Adrenal gland (tissue), 12 donors: ENCODE results near the gene KAT8. TPM values are rescaled to one million over a fixed set of nuclear protein-coding genes. Genes with fewer than 3 reads are reported as not detected.
A peak's percentile ranks its signal among the peaks of the same experiment; 100 is the strongest.

ENCODE experiments used
- DNase-seq, 7 donors: peaks; one replicate each; pipeline ENCODE4 v3.0.0-alpha.2; 2019 to 2020
- H3K27ac ChIP-seq, 5 donors: fragments of 200-600 bp; sonication (generic) in 4 of 5; 1 replicate in 3 of 5; 2 replicates in 2 of 5; pipeline versions ENCODE4 v1.5.1 to v1.8.0; 2016 to 2020; ENCODE audit warnings: mild to moderate bottlenecking in 1 of 5
- H3K27me3 ChIP-seq: fragments of 200-600 bp; 2 replicates; pipeline ENCODE4 v1.8.0; 2021
- H3K36me3 ChIP-seq, 2 donors: fragments of 200-600 bp; replicated peaks in 1 of 2; 1 replicate in 1 of 2; 2 replicates in 1 of 2; pipeline versions ENCODE4 v1.5.1 to v1.8.0; 2018 to 2022
- H3K4me1 ChIP-seq, 2 donors: fragments of 200-600 bp; replicated peaks in 1 of 2; 1 replicate in 1 of 2; 2 replicates in 1 of 2; pipeline versions ENCODE4 v1.5.1 to v1.8.0; 2018 to 2021
- H3K4me3 ChIP-seq, 4 donors: fragments of 200-600 bp; sonication (generic) in 3 of 4; one replicate each; pipeline ENCODE4 v1.5.1; 2016 to 2018
- H3K9me3 ChIP-seq, 3 donors: fragments of 200-600 bp; sonication (generic) in 1 of 3; replicated peaks in 1 of 3; 1 replicate in 2 of 3; 2 replicates in 1 of 3; pipeline versions ENCODE4 v1.5.1 to v1.8.0; 2016 to 2021
- POLR2A ChIP-seq, 2 donors: fragments of 450-650 bp; IDR thresholded peaks; one replicate each; pipeline ENCODE4 v1.6.1; 2017; ENCODE audit warnings: antibody characterized with exemption in 2 of 2, mild to moderate bottlenecking in 2 of 2, moderate library complexity in 1 of 2
- WGBS, 4 donors: extraction: QIAGEN DNeasy Blood & Tissue Kit in 2 of 4; methylation state at CpG; one replicate each; pipeline versions ENCODE4 v1.1.5 to v1.1.7; 2013 to 2017; 5-methylcytosine and 5-hydroxymethylcytosine counted together
- intact Hi-C, 2 donors: fragments of 100-400 bp; cut with DNase I; formaldehyde crosslinking; loops; one replicate each; pipeline versions ENCODE4 v1.14.1 to v1.15.0; 2022 to 2023
- polyA plus RNA-seq, 3 donors: library from polyadenylated mRNA; stranded (reverse); fragments of 200-250 nt in 2 of 3; fragments of 350-450 nt in 1 of 3; fragmentation: Illumina TruSeq in 1 of 3; extraction: RNeasy Lipid Tissue Mini Kit (QIAGEN cat#74804) in 1 of 3; gene quantifications; one replicate each; pipeline ENCODE4 v1.2.3, GENCODE V29; 2013 to 2014
- total RNA-seq, 9 donors: library from RNA; depleted of rRNA in 4 of 9; stranded (reverse); fragments of >200 nt in 4 of 9; fragments of 120-200 nt in 1 of 9; fragmentation: NEBNext Ultra II Directional in 1 of 9; extraction: Animal tissue kit (Norgen Biotek cat#: 25700) in 1 of 9; gene quantifications; one replicate each; pipeline versions ENCODE4 v1.1.0 to v1.2.4, GENCODE V29; 2013 to 2023
- TF ChIP-seq, protein P1 (sequence below), 6 experiments: fragments of 450-650 bp in 4 of 6; fragments of 200-600 bp in 2 of 6; sonication (generic) in 1 of 6; IDR thresholded peaks; 1 replicate in 5 of 6; 2 replicates in 1 of 6; pipeline versions ENCODE4 v1.5.1 to v1.8.0; 2016 to 2021; ENCODE audit warnings: antibody characterized with exemption in 6 of 6, mild to moderate bottlenecking in 2 of 6, moderate library complexity in 1 of 6
- donor health status: healthy with polysubstance abuse.
- donor health status: Bipolar disorder and iron deficiency.
- donor health status: DM: yes; HTN: yes; CAD: no.
- donor health status: DM: no; HTN: no; CAD: no.
- donor health status: DM: no; HTN: no; CAD: no.
- donor health status: DM: yes; HTN: yes; CAD: no.

Gene KAT8
- total and polyA plus RNA-seq, 12 donors: 45.0 to 148 (median 86.9) TPM

DNA sequence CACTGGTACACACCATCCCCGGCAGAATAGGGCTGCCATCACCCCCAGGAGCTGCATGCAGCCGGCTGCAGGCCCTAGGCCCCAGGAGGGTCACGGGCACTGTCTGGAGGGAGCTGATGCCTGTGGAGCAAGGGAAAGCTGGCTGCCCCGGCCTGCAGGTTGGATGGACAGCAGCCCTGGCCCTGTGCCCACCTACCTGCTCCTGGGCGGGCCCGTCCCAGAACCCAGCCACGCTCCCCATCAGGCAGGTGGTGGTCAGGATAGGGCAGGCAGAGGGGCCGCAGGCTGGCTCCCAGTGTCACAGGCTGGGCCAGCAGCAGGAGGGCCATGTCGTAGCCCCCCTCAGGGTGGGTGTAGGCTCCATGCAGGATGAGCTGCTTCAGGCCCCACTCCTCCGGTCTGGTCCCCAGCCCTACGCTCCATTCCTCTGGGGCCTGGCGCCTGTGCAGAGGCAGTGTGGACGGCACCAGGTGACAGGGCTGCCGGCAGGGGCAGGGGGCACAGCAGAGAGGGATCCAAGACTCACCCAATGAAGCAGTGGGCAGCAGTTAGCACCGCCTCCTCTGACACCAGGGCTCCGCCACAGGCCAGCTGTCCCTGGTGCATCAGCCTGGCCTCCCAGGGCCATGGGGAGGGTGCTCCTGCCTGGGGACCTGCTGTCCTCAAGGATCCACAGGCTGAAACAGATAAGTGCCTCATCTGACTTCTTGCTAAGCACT is 32.7 kb upstream of the KAT8 start:
- intact Hi-C loops: loop anchor here in 1 of 2 donors (10.0 kb wide), 1 partner anchor 60 kb away; no protein-coding TSS in a partner anchor
- Histone ChIP-seq H3K36me3 (peaks cover 0 to 17% of the 10 kb centered on the region in 2 donors), H3K27ac (peak overlapping the region in 2 of 5 donors; percentile 8 to 45), H3K9me3 (no peaks in the 10 kb centered on the region), H3K4me1 (no peaks in the 10 kb centered on the region), H3K4me3 (no peak overlapping the region), H3K27me3 (no peaks in the 10 kb centered on the region)
- 77 to 90% (median 86%) methylated on average over 2 to 16 of the region's 16 CpGs for WGBS, 4 donors
- TF ChIP-seq POLR2A (IDR thresholded peaks at IDR 0.05): no peak
- TF ChIP-seq, protein P1, sequence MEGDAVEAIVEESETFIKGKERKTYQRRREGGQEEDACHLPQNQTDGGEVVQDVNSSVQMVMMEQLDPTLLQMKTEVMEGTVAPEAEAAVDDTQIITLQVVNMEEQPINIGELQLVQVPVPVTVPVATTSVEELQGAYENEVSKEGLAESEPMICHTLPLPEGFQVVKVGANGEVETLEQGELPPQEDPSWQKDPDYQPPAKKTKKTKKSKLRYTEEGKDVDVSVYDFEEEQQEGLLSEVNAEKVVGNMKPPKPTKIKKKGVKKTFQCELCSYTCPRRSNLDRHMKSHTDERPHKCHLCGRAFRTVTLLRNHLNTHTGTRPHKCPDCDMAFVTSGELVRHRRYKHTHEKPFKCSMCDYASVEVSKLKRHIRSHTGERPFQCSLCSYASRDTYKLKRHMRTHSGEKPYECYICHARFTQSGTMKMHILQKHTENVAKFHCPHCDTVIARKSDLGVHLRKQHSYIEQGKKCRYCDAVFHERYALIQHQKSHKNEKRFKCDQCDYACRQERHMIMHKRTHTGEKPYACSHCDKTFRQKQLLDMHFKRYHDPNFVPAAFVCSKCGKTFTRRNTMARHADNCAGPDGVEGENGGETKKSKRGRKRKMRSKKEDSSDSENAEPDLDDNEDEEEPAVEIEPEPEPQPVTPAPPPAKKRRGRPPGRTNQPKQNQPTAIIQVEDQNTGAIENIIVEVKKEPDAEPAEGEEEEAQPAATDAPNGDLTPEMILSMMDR (IDR thresholded peaks at IDR 0.05): no peak
- DNase-seq: peak in 5 of 7 donors; percentile 29 to 72 (median 44)

DNA sequence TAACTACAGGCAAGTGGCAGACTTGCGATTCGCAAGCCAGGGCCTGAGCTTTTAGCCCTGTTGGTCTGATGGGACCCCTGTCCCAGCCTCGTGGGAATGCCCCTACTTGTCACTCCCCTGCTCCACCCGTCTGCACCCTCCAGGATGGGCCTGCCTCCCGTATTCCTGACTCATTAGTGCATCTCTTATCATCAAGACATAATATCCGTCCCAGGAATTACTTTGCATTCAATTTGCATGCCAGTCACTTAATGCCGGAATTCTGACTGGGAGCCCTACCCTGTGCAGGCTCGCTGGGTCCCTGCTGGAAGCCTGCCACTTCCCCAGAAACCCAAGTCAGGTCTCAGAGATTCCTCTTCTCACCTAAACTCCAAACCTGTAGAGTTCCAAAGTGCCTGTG is 32.1 kb upstream of the KAT8 start:
- Histone ChIP-seq H3K36me3 (peaks cover 0 to 14% of the 10 kb centered on the region in 2 donors), H3K4me1 (no peaks in the 10 kb centered on the region), H3K27ac (peak overlapping the region in 2 of 5 donors; percentile 8 to 45), H3K9me3 (no peaks in the 10 kb centered on the region), H3K4me3 (no peak overlapping the region), H3K27me3 (no peaks in the 10 kb centered on the region)
- intact Hi-C loops: loop anchor here in 1 of 2 donors (10.0 kb wide), 1 partner anchor 59 kb away; no protein-coding TSS in a partner anchor
- no peak for DNase-seq
- TF ChIP-seq, protein P1 (IDR thresholded peaks at IDR 0.05): no peak
- no peak for TF ChIP-seq POLR2A (IDR thresholded peaks at IDR 0.05)
- WGBS, 4 donors: 59 to 64% (median 62%) methylated on average over 6 to 8 of the region's 8 CpGs

DNA sequence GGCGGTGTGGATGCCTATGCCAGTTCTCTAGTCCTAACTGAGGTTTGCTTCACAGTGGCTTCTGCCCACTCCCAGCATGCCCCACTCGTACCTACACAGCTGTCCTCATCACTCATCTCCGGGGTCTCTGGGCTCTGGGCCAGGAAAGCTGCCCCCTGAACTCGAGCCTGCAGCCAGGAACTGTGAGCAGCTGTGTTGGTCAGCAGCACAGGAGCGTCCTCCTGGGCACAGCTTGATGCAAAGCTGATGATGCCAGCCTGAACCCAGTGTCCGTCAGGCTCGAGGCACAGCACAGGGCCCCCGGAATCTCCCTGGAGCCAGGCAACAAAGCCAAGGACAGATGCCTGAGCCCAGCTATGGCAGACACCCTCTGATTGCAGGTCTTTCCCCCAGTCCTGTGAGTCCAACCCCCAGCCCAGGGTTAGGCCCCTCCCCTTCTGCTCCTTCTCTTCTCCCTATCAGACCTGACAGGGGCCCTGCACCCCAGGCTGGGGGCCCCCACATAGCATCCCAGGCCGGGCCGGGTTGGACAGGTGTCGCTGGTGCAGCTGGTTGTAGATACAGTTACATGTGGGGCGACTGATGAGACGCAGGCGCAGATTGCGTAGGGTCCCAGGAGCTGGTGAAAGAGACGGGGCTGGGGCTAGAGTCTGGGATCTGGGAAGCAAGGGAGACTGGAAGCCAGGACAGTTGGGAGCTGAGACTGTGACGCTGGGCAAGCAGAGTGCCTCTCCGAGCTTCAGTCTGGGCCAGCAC is 31.4 kb upstream of the KAT8 start:
- H3K27ac ChIP-seq: no peak overlapping the region
- intact Hi-C loops: loop anchor here in 1 of 2 donors (10.0 kb wide), 1 partner anchor 59 kb away; no protein-coding TSS in a partner anchor
- no peak overlapping the region for H3K4me3 ChIP-seq
- TF ChIP-seq, protein P1 (IDR thresholded peaks at IDR 0.05): no peak
- no peak for TF ChIP-seq POLR2A (IDR thresholded peaks at IDR 0.05)
- H3K27me3 ChIP-seq: no peaks in the 10 kb centered on the region
- no peaks in the 10 kb centered on the region for H3K9me3 ChIP-seq
- no peak for DNase-seq
- 70 to 94% (median 76%) methylated on average over 8 to 18 of the region's 18 CpGs for WGBS, 4 donors
- H3K4me1 ChIP-seq: no peaks in the 10 kb centered on the region
- peaks cover 0 to 14% of the 10 kb centered on the region in 2 donors for H3K36me3 ChIP-seq

DNA sequence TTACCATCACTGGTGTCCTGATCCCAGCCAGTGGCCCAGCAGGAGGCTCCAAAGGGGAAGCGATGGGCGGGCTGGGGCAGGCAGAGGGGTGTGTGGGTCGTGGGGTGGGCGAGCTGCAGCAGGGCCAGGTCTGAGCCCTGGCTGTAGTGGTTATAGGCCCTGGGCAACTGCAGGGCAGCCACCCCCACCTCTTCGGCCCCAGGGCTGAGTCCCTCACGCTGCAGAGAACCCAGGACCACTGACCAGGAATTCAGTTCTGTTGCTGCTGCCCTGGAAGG is 30.9 kb upstream of the KAT8 start:
- DNase-seq: no peak
- H3K4me1 ChIP-seq: no peaks in the 10 kb centered on the region
- WGBS, 4 donors: 67 to 87% (median 83%) methylated on average over 2 to 6 of the region's 6 CpGs; no CpG with 5 or more reads in 1 of the 4 donors
- TF ChIP-seq, protein P1 (IDR thresholded peaks at IDR 0.05): no peak
- TF ChIP-seq POLR2A (IDR thresholded peaks at IDR 0.05): no peak
- intact Hi-C loops: loop anchor here in 1 of 2 donors (10.0 kb wide), 1 partner anchor 58 kb away; no protein-coding TSS in a partner anchor
- H3K9me3 ChIP-seq: no peaks in the 10 kb centered on the region
- peaks cover 0 to 14% of the 10 kb centered on the region in 2 donors for H3K36me3 ChIP-seq
- no peaks in the 10 kb centered on the region for H3K27me3 ChIP-seq
- no peak overlapping the region for H3K4me3 ChIP-seq
- no peak overlapping the region for H3K27ac ChIP-seq
